IMR-90 (cell line): Measurements from ENCODE around the gene ARHGEF38.

ENCODE experiments used
- CEBPB ChIP-seq: IDR thresholded peaks from 2 replicates; pipeline ENCODE4 v1.6.1; 2012; ENCODE audit warnings: low read depth, low read length, improper control_type of control experiment
- CHD1 ChIP-seq: IDR thresholded peaks from 2 replicates; pipeline ENCODE4 v1.6.1; 2012; ENCODE audit warnings: low read depth, low read length, improper control_type of control experiment
- MXI1 ChIP-seq: IDR thresholded peaks from 2 replicates; pipeline ENCODE4 v1.6.1; 2012; ENCODE audit warnings: low read depth, mild to moderate bottlenecking, low read length, moderate library complexity, borderline replicate concordance
- POLR2A ChIP-seq: IDR thresholded peaks from 2 replicates; pipeline ENCODE4 v1.6.1; 2012; ENCODE audit warnings: mild to moderate bottlenecking, low read depth, low read length
- RAD21 ChIP-seq: IDR thresholded peaks from 2 replicates; pipeline ENCODE4 v1.6.1; 2012; ENCODE audit warnings: low read length, improper control_type of control experiment
- SMC3 ChIP-seq: fragments of 150-350 bp; IDR thresholded peaks from 2 replicates; pipeline ENCODE4 v1.6.1; 2016; ENCODE audit warnings: low read depth, mild to moderate bottlenecking, antibody characterized with exemption, low read length, moderate library complexity
- TF ChIP-seq, protein P1 (sequence below): conservative IDR thresholded peaks from 2 replicates; pipeline ENCODE4 v1.5.1; 2012; ENCODE audit warnings: mild to moderate bottlenecking, low read depth, low read length, improper control_type of control experiment
- TF ChIP-seq, protein P2 (sequence below): fragments of 150-350 bp; IDR thresholded peaks from 2 replicates; pipeline ENCODE4 v1.6.1; 2017; ENCODE audit warnings: mild to moderate bottlenecking, antibody characterized with exemption, low read length, low read depth

DNA sequence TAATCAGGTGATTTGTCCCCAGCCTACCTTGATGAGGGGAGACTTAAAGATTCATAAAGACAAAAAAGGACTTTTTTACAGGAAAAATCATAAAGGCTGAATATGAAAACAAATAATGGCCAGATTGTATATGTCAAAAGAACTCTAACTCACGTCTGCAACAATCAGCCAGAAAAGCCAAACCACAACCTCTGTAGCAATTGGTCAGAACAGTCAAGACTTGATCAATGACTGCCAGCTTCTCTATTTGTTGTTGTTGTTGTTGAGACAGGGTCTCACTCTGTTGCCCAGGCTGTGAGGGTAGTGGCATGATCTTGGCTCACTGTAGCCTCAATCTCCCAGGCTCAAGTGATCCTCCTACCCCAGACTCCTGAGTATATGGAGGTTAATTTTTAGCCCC lies 42.7 kb upstream of the ARHGEF38 start:
- TF ChIP-seq, protein P1, sequence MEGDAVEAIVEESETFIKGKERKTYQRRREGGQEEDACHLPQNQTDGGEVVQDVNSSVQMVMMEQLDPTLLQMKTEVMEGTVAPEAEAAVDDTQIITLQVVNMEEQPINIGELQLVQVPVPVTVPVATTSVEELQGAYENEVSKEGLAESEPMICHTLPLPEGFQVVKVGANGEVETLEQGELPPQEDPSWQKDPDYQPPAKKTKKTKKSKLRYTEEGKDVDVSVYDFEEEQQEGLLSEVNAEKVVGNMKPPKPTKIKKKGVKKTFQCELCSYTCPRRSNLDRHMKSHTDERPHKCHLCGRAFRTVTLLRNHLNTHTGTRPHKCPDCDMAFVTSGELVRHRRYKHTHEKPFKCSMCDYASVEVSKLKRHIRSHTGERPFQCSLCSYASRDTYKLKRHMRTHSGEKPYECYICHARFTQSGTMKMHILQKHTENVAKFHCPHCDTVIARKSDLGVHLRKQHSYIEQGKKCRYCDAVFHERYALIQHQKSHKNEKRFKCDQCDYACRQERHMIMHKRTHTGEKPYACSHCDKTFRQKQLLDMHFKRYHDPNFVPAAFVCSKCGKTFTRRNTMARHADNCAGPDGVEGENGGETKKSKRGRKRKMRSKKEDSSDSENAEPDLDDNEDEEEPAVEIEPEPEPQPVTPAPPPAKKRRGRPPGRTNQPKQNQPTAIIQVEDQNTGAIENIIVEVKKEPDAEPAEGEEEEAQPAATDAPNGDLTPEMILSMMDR, result no peak
- no peak for TF ChIP-seq POLR2A
- TF ChIP-seq, protein P2, sequence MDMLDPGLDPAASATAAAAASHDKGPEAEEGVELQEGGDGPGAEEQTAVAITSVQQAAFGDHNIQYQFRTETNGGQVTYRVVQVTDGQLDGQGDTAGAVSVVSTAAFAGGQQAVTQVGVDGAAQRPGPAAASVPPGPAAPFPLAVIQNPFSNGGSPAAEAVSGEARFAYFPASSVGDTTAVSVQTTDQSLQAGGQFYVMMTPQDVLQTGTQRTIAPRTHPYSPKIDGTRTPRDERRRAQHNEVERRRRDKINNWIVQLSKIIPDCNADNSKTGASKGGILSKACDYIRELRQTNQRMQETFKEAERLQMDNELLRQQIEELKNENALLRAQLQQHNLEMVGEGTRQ, result no peak
- TF ChIP-seq MXI1, result no peak
- no peak for TF ChIP-seq CEBPB
- TF ChIP-seq SMC3, result no peak
- TF ChIP-seq RAD21, result no peak
- TF ChIP-seq CHD1, result no peak
